ENCODE data around the gene MEF2C. TPM values are rescaled to one million over a fixed set of nuclear protein-coding genes. Genes with fewer than 3 reads are reported as not detected.

Gene MEF2C
- total RNA-seq, 1 experiment from 2014 or later = 1.7 TPM

- TF ChIP-seq USF2 (CRISPR knock-in tag; IDR thresholded peaks at IDR 0.05) = no peak
These were observed 37.8 kb downstream of the MEF2C start (continued) for GRCh38 chr5:88845081-88845697.

GRCh38 chr5:88842784-88843183 lies 40.2 kb downstream of the MEF2C start:
- TF ChIP-seq NFYB (CRISPR knock-in tag; conservative IDR thresholded peaks at IDR 0.05; ENCODE audit: low read depth) (no peak), NR1H2 (CRISPR knock-in tag; IDR thresholded peaks at IDR 0.05) (no peak), ZNF232 (CRISPR knock-in tag; IDR thresholded peaks at IDR 0.05) (no peak), ZNF263 (CRISPR knock-in tag; IDR thresholded peaks at IDR 0.05; ENCODE audit: low read depth) (no peak), USF2 (CRISPR knock-in tag; IDR thresholded peaks at IDR 0.05) (no peak), ATF6 (CRISPR knock-in tag; IDR thresholded peaks at IDR 0.05) (no peak), CTCF (IDR thresholded peaks at IDR 0.05) (no peak), FOXP1 (CRISPR knock-in tag; IDR thresholded peaks at IDR 0.05; ENCODE audit: borderline replicate concordance) (no peak), TCF7 (CRISPR knock-in tag; IDR thresholded peaks at IDR 0.05; ENCODE audit: low read depth) (no peak), ZNF512 (CRISPR knock-in tag; IDR thresholded peaks at IDR 0.05; ENCODE audit: borderline replicate concordance) (no peak), NR3C1 (CRISPR knock-in tag; conservative IDR thresholded peaks at IDR 0.05; ENCODE audit: low read depth) (no peak), GTF2I (CRISPR knock-in tag; conservative IDR thresholded peaks at IDR 0.05) (no peak), FOXP4 (CRISPR knock-in tag; IDR thresholded peaks at IDR 0.05) (no peak), NR2C2 (CRISPR knock-in tag; IDR thresholded peaks at IDR 0.05) (no peak), NFE2L1 (CRISPR knock-in tag; IDR thresholded peaks at IDR 0.05) (no peak), ERG (CRISPR knock-in tag; IDR thresholded peaks at IDR 0.05) (no peak), SMAD3 (CRISPR knock-in tag; IDR thresholded peaks at IDR 0.05; ENCODE audit: borderline replicate concordance) (no peak), EMX1 (CRISPR knock-in tag; IDR thresholded peaks at IDR 0.05) (no peak)
- TF ChIP-seq, protein P1, sequence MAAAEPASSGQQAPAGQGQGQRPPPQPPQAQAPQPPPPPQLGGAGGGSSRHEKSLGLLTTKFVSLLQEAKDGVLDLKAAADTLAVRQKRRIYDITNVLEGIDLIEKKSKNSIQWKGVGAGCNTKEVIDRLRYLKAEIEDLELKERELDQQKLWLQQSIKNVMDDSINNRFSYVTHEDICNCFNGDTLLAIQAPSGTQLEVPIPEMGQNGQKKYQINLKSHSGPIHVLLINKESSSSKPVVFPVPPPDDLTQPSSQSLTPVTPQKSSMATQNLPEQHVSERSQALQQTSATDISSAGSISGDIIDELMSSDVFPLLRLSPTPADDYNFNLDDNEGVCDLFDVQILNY (CRISPR knock-in tag; IDR thresholded peaks at IDR 0.05) = no peak
- TF ChIP-seq, protein P2, sequence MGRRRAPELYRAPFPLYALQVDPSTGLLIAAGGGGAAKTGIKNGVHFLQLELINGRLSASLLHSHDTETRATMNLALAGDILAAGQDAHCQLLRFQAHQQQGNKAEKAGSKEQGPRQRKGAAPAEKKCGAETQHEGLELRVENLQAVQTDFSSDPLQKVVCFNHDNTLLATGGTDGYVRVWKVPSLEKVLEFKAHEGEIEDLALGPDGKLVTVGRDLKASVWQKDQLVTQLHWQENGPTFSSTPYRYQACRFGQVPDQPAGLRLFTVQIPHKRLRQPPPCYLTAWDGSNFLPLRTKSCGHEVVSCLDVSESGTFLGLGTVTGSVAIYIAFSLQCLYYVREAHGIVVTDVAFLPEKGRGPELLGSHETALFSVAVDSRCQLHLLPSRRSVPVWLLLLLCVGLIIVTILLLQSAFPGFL (CRISPR knock-in tag; IDR thresholded peaks at IDR 0.05; ENCODE audit: borderline replicate concordance) = no peak
- DNase-seq (ENCODE audit: low spot score) (no peak), ATAC-seq (no peak)
- Mint-ChIP-seq H3K4me3 (no peak overlapping the region), H3K27me3 (ENCODE audit: low read depth) (no peaks in the 10 kb centered on the region), H3K9me3 (no peaks in the 10 kb centered on the region), H3K36me3 (no peaks in the 10 kb centered on the region), H3K27ac (no peak overlapping the region), H3K4me1 (peaks cover 3% of the 10 kb centered on the region)
- ChIA-PET CTCF (no interaction called here), POLR2A (no interaction called here)
